HepG2 (cell line): ENCODE results near the gene TTC6. TPM values are rescaled to one million over a fixed set of nuclear protein-coding genes. Genes with fewer than 3 reads are reported as not detected.

ENCODE experiments used
- AGO2 ChIP-seq: fragments of 200-400 bp; formaldehyde crosslinking; optimal IDR thresholded peaks from 2 replicates; pipeline ENCODE3; 2017; ENCODE audit warnings: mild to moderate bottlenecking, low read depth, low read length, moderate library complexity
- BORCS8-MEF2B ChIP-seq: sonication (generic); formaldehyde crosslinking; IDR thresholded peaks from 2 replicates; pipeline ENCODE4 v1.8.0; 2022; ENCODE audit warnings: mild to moderate bottlenecking, missing genetic modification reagents
- HDAC1 ChIP-seq: sonication (generic); formaldehyde crosslinking; IDR thresholded peaks from 2 replicates; pipeline ENCODE4 v1.5.1; 2020; ENCODE audit warnings: mild to moderate bottlenecking, missing genetic modification reagents
- HHEX ChIP-seq: IDR thresholded peaks from 2 replicates; pipeline ENCODE4 v1.6.1; 2016; ENCODE audit warnings: control low read depth
- HNRNPK ChIP-seq: fragments of 200-400 bp; formaldehyde crosslinking; IDR thresholded peaks from 2 replicates; pipeline ENCODE4 v1.6.1; 2018; ENCODE audit warnings: low read length, low read depth, moderate library complexity, mild to moderate bottlenecking; ENCODE audit not compliant: poor library complexity, severe bottlenecking
- KLF13 ChIP-seq: sonication (generic); formaldehyde crosslinking; IDR thresholded peaks from 2 replicates; pipeline ENCODE4 v1.4.0; 2020; ENCODE audit warnings: mild to moderate bottlenecking, missing genetic modification reagents
- LCORL ChIP-seq, 2 experiments: fragments of 450-650 bp in 1 of 2; sonication (generic) in 1 of 2; formaldehyde crosslinking in 1 of 2; IDR thresholded peaks; 2 replicates each; pipeline versions ENCODE4 v1.5.0 to v1.6.1; 2017 to 2020; ENCODE audit warnings: antibody characterized with exemption in 1 of 2, missing genetic modification reagents in 1 of 2
- NFIB ChIP-seq: sonication (generic); formaldehyde crosslinking; IDR thresholded peaks from 2 replicates; pipeline ENCODE4 v1.9.0; 2021; ENCODE audit warnings: missing genetic modification reagents, mild to moderate bottlenecking, borderline replicate concordance
- RBM39 ChIP-seq: fragments of 200-400 bp; formaldehyde crosslinking; IDR thresholded peaks from one replicate; pipeline ENCODE4 v1.6.1; 2018; ENCODE audit warnings: antibody characterized with exemption, mild to moderate bottlenecking, low read depth, low read length; ENCODE audit not compliant: poor library complexity, severe bottlenecking
- RFX1 ChIP-seq: fragments of 450-650 bp; IDR thresholded peaks from 2 replicates; pipeline ENCODE4 v1.6.1; 2017
- SATB2 ChIP-seq: sonication (generic); formaldehyde crosslinking; IDR thresholded peaks from 2 replicates; pipeline ENCODE4 v1.5.0; 2020; ENCODE audit warnings: missing genetic modification reagents
- TFDP1 ChIP-seq: IDR thresholded peaks from 2 replicates; pipeline ENCODE4 v1.6.1; 2016; ENCODE audit warnings: missing compliant biosample characterization, missing genetic modification reagents, borderline replicate concordance
- TRIM24 ChIP-seq: sonication (generic); formaldehyde crosslinking; IDR thresholded peaks from 2 replicates; pipeline ENCODE4 v1.8.0; 2022; ENCODE audit warnings: mild to moderate bottlenecking, missing genetic modification reagents
- ZFP36 ChIP-seq: fragments of 150-350 bp; IDR thresholded peaks from 2 replicates; pipeline ENCODE4 v1.6.1; 2018; ENCODE audit warnings: borderline replicate concordance, low read length, low read depth; ENCODE audit not compliant: partially characterized antibody
- ZHX1 ChIP-seq: sonication (generic); formaldehyde crosslinking; IDR thresholded peaks from 2 replicates; pipeline ENCODE4 v1.8.1; 2022; ENCODE audit warnings: low read depth, mild to moderate bottlenecking, missing genetic modification reagents
- ZMYM4 ChIP-seq: sonication (generic); formaldehyde crosslinking; IDR thresholded peaks from 2 replicates; pipeline ENCODE4 v1.8.1; 2023; ENCODE audit warnings: mild to moderate bottlenecking, missing genetic modification reagents
- ZNF234 ChIP-seq: sonication (generic); formaldehyde crosslinking; conservative IDR thresholded peaks from 2 replicates; pipeline ENCODE4 v1.5.1; 2020; ENCODE audit warnings: mild to moderate bottlenecking, missing genetic modification reagents
- ZNF281 ChIP-seq: sonication (generic); formaldehyde crosslinking; IDR thresholded peaks from 2 replicates; pipeline ENCODE4 v1.4.0; 2020; ENCODE audit warnings: missing genetic modification reagents, borderline replicate concordance
- ZNF33B ChIP-seq: sonication (generic); formaldehyde crosslinking; IDR thresholded peaks from 2 replicates; pipeline ENCODE4 v1.5.1; 2020; ENCODE audit warnings: mild to moderate bottlenecking, missing genetic modification reagents
- ZNF770 ChIP-seq: sonication (generic); formaldehyde crosslinking; IDR thresholded peaks from 2 replicates; pipeline ENCODE4 v1.5.0; 2020; ENCODE audit warnings: mild to moderate bottlenecking, missing genetic modification reagents
- ZNF773 ChIP-seq: sonication (generic); formaldehyde crosslinking; IDR thresholded peaks from 2 replicates; pipeline ENCODE4 v1.4.0; 2020; ENCODE audit warnings: missing genetic modification reagents, borderline replicate concordance
- polyA plus RNA-seq, 8 experiments: library from polyadenylated mRNA; depleted of rRNA in 3 of 8; stranded (reverse) in 7 of 8; unstranded in 1 of 8; fragments of >200 nt; fragmentation: Illumina TruSeq in 4 of 8; extraction: Trizol in 4 of 8; gene quantifications; 2 replicates each; pipeline versions ENCODE4 v1.2.1 to v1.2.3, GENCODE V29; 2011 to 2016; ENCODE audit warnings: low read depth in 4 of 8, missing spikeins in 1 of 8, mixed read lengths in 1 of 8; ENCODE audit not compliant: insufficient read depth in 1 of 8
- total RNA-seq, 5 experiments: library from RNA; depleted of rRNA; stranded (reverse); fragments of >200 nt; fragmentation: Illumina TruSeq; extraction: Trizol; gene quantifications; 2 replicates each; pipeline ENCODE4 v1.2.3, GENCODE V29; 2016; ENCODE audit warnings: low read depth in 1 of 5

The TTC6 gene
- total and polyA plus RNA-seq, 2 of the 13 experiments (the other 11 are each of a cell fraction or from before 2014, with no cell fraction given), result 9.3 to 27.4 TPM

- TF ChIP-seq ZNF281 (no peak), ZNF33B (CRISPR knock-in tag) (0 out of 2 replicates have a peak, but pooled peaks have one; percentile 56), TRIM24 (CRISPR knock-in tag) (no peak), ZMYM4 (CRISPR knock-in tag) (peak; percentile 10; the same call in 1 of the 2 replicates), AGO2 (peak; percentile 91), HDAC1 (CRISPR knock-in tag) (no peak), HHEX (CRISPR knock-in tag) (no peak), HNRNPK (no peak), RFX1 (no peak), TFDP1 (CRISPR knock-in tag) (0 out of 2 replicates have a peak, but pooled peaks have one; percentile 11), LCORL (IDR thresholded peaks at IDR 0.05) (no peak), LCORL (CRISPR knock-in tag; IDR thresholded peaks at IDR 0.05) (no peak), SATB2 (no peak), RBM39 (peak; percentile 42), ZNF773 (peak; percentile 47; the same call in 1 of the 2 replicates), ZNF770 (no peak), ZHX1 (CRISPR knock-in tag) (peak; percentile 20; the same call in 1 of the 2 replicates), NFIB (CRISPR knock-in tag) (0 out of 2 replicates have a peak, but pooled peaks have one; percentile 48), ZFP36 (no peak), BORCS8-MEF2B (no peak), KLF13 (0 out of 2 replicates have a peak, but pooled peaks have one; percentile 57), ZNF234 (CRISPR knock-in tag) (no peak)
These were observed 4.0 kb upstream of the TTC6 start (continued) for GRCh38 chr14:37591311-37591940.
